H1 (cell line): ENCODE measurements around the gene SLC1A7. TPM values are rescaled to one million over a fixed set of nuclear protein-coding genes. Genes with fewer than 3 reads are reported as not detected.

Experiments
- CTCF ChIA-PET: fragments of 300-600 bp; sonication (Branson Sonifier 250); formaldehyde crosslinking; loops from one replicate; lab custom pipeline; 2021; ENCODE audit not compliant: partially characterized antibody; lab: Charles Lee
- POLR2A ChIA-PET: fragments of 300-600 bp; sonication (Branson Sonifier 250); formaldehyde crosslinking; loops from one replicate; lab custom pipeline; 2021; ENCODE audit warnings: inconsistent platforms; ENCODE audit not compliant: partially characterized antibody; lab: Charles Lee
- DNase-seq, 2 experiments: peaks; one replicate each; pipeline versions ENCODE4 v3.0.0 to v3.0.0-alpha.2; 2010 to 2022; ENCODE audit warnings: low spot score in 2 of 2, low read depth in 1 of 2, mixed read lengths in 1 of 2
- FAIRE-seq: peaks from 2 replicates; lab custom pipeline; 2011; peaks lifted over from hg19 to GRCh38; lab: Jason Lieb, UNC
- H2AFZ ChIP-seq: 2 replicates; pipeline ENCODE4 v1.8.1; 2012; ENCODE audit warnings: low read length, inconsistent platforms
- H2AK5ac ChIP-seq: 2 replicates; pipeline ENCODE4 v1.6.1; 2013; ENCODE audit warnings: low read depth, low read length
- H2BK120ac ChIP-seq: replicated peaks from 2 replicates; pipeline ENCODE3; 2013; ENCODE audit warnings: low read depth, low read length, inconsistent platforms
- H2BK12ac ChIP-seq: 2 replicates; pipeline ENCODE4 v1.6.1; 2013; ENCODE audit warnings: low read depth, low read length
- H2BK15ac ChIP-seq: 2 replicates; pipeline ENCODE4 v1.6.1; 2013; ENCODE audit warnings: low read length
- H2BK20ac ChIP-seq: 2 replicates; pipeline ENCODE4 v1.6.1; 2013; ENCODE audit warnings: low read length
- H2BK5ac ChIP-seq: 2 replicates; pipeline ENCODE4 v1.6.1; 2013; ENCODE audit warnings: low read depth, low read length
- H3K14ac ChIP-seq: 2 replicates; pipeline ENCODE4 v1.6.1; 2013; ENCODE audit warnings: inconsistent platforms; ENCODE audit not compliant: insufficient read length
- H3K18ac ChIP-seq: 2 replicates; pipeline ENCODE4 v1.6.1; 2013; ENCODE audit warnings: low read length; ENCODE audit errors: extremely low read depth
- H3K23ac ChIP-seq: 2 replicates; pipeline ENCODE4 v1.6.1; 2013; ENCODE audit warnings: inconsistent platforms; ENCODE audit not compliant: insufficient read length
- H3K23me2 ChIP-seq: 2 replicates; pipeline ENCODE4 v1.6.1; 2013; ENCODE audit warnings: low read depth, low read length
- H3K27ac ChIP-seq: 2 replicates; pipeline ENCODE4 v1.6.1; 2011; ENCODE audit warnings: low read depth, low read length, inconsistent platforms
- H3K27me3 ChIP-seq, 4 experiments: replicated peaks in 1 of 4; 1 replicate in 1 of 4; 2 replicates in 3 of 4; pipeline versions ENCODE4 v1.6.1 to v1.8.1; 2011 to 2013; ENCODE audit warnings: low read length in 3 of 4, mild to moderate bottlenecking in 3 of 4, inconsistent platforms in 2 of 4, mixed read lengths in 2 of 4, moderate library complexity in 1 of 4; ENCODE audit not compliant: control insufficient read depth in 3 of 4, insufficient read depth in 3 of 4; ENCODE audit errors: extremely low read depth in 1 of 4
- H3K36me3 ChIP-seq, 4 experiments: 2 replicates each; pipeline versions ENCODE4 v1.6.1 to v1.8.1; 2011 to 2013; ENCODE audit warnings: mild to moderate bottlenecking in 4 of 4, low read length in 3 of 4, moderate library complexity in 2 of 4, control low read depth in 1 of 4, inconsistent platforms in 1 of 4; ENCODE audit not compliant: insufficient read depth in 4 of 4, control insufficient read depth in 2 of 4
- H3K4ac ChIP-seq: replicated peaks from 2 replicates; pipeline ENCODE3; 2013; ENCODE audit warnings: low read length, low read depth, mixed read lengths, inconsistent platforms; ENCODE audit not compliant: insufficient read length
- H3K4me1 ChIP-seq, 4 experiments: replicated peaks in 1 of 4; 1 replicate in 1 of 4; 2 replicates in 3 of 4; pipeline versions ENCODE4 v1.6.1 to v1.8.1; 2011 to 2013; ENCODE audit warnings: low read length in 3 of 4, inconsistent platforms in 2 of 4, mixed read lengths in 1 of 4; ENCODE audit not compliant: insufficient read depth in 4 of 4, control insufficient read depth in 3 of 4
- H3K4me2 ChIP-seq, 2 experiments: 2 replicates each; pipeline versions ENCODE4 v1.6.1 to v1.8.1; 2011 to 2013; ENCODE audit warnings: low read depth in 2 of 2, low read length in 2 of 2, control low read depth in 1 of 2, inconsistent platforms in 1 of 2, mild to moderate bottlenecking in 1 of 2; ENCODE audit not compliant: insufficient read depth in 1 of 2
- H3K4me3 ChIP-seq, 4 experiments: fragments of 200-600, 300-600 bp in 1 of 4; sonication (generic), shearing (Covaris generic), sonication (Bioruptor Twin) in 1 of 4; 2 replicates each; pipeline versions ENCODE4 v1.5.1 to v1.8.1; 2011 to 2016; ENCODE audit warnings: low read length in 4 of 4, low read depth in 3 of 4, control low read depth in 2 of 4, inconsistent platforms in 2 of 4, mild to moderate bottlenecking in 2 of 4, mixed read lengths in 1 of 4, moderate library complexity in 1 of 4; ENCODE audit not compliant: insufficient read depth in 2 of 4; ENCODE audit errors: extremely low read depth in 1 of 4
- H3K56ac ChIP-seq: replicated peaks from 2 replicates; pipeline ENCODE3; 2013; ENCODE audit warnings: low read depth, mild to moderate bottlenecking, mixed read lengths, low read length, inconsistent platforms; ENCODE audit not compliant: insufficient read length
- H3K79me1 ChIP-seq: 2 replicates; pipeline ENCODE4 v1.6.1; 2013; ENCODE audit warnings: low read depth, low read length, control low read depth
- H3K79me2 ChIP-seq, 2 experiments: 2 replicates each; pipeline versions ENCODE4 v1.6.1 to v1.8.1; 2012 to 2013; ENCODE audit warnings: low read length in 2 of 2, mild to moderate bottlenecking in 2 of 2, inconsistent platforms in 1 of 2; ENCODE audit not compliant: insufficient read depth in 2 of 2, control insufficient read depth in 1 of 2
- H3K9ac ChIP-seq, 4 experiments: replicated peaks in 1 of 4; 1 replicate in 1 of 4; 2 replicates in 3 of 4; pipeline versions ENCODE4 v1.6.1 to v1.8.1; 2011 to 2013; ENCODE audit warnings: low read depth in 3 of 4, low read length in 3 of 4, control low read depth in 2 of 4, mild to moderate bottlenecking in 2 of 4, moderate library complexity in 2 of 4, inconsistent platforms in 1 of 4; ENCODE audit errors: extremely low read depth in 1 of 4
- H3K9me3 ChIP-seq, 2 experiments: 2 replicates each; pipeline versions ENCODE4 v1.6.1 to v1.8.1; 2012 to 2013; ENCODE audit warnings: mild to moderate bottlenecking in 2 of 2, moderate library complexity in 2 of 2, control low read depth in 1 of 2, inconsistent platforms in 1 of 2, low read depth in 1 of 2, low read length in 1 of 2, mixed read lengths in 1 of 2; ENCODE audit not compliant: insufficient read depth in 2 of 2
- H4K20me1 ChIP-seq, 2 experiments: replicated peaks in 1 of 2; 2 replicates each; pipeline versions ENCODE3 to v1.8.1; 2011 to 2013; ENCODE audit warnings: inconsistent platforms in 2 of 2, low read length in 2 of 2, mild to moderate bottlenecking in 1 of 2; ENCODE audit not compliant: insufficient read depth in 2 of 2, control insufficient read depth in 1 of 2
- H4K5ac ChIP-seq: 2 replicates; pipeline ENCODE4 v1.6.1; 2013; ENCODE audit warnings: low read length, low read depth, mixed read lengths, inconsistent platforms; ENCODE audit not compliant: insufficient read length
- H4K8ac ChIP-seq: 2 replicates; pipeline ENCODE4 v1.8.0; 2013; ENCODE audit warnings: mild to moderate bottlenecking, moderate library complexity, low read length, inconsistent platforms; ENCODE audit not compliant: insufficient read depth; ENCODE audit errors: extremely low read depth
- H4K91ac ChIP-seq: replicated peaks from 2 replicates; pipeline ENCODE3; 2013; ENCODE audit warnings: low read length, mixed read lengths, inconsistent platforms; ENCODE audit not compliant: insufficient read length
- BACH1 ChIP-seq: IDR thresholded peaks from 2 replicates; pipeline ENCODE4 v1.6.1; 2012; ENCODE audit warnings: low read length, improper control_type of control experiment
- CHD2 ChIP-seq: IDR thresholded peaks from 2 replicates; pipeline ENCODE4 v1.6.1; 2012; ENCODE audit warnings: low read length, improper control_type of control experiment
- EZH2 ChIP-seq: fragments of 200-600 bp; sonication (generic); IDR thresholded peaks from 2 replicates; pipeline ENCODE4 v1.7.1; 2012; ENCODE audit warnings: low read depth, mild to moderate bottlenecking, moderate library complexity, low read length, inconsistent platforms; ENCODE audit not compliant: severe bottlenecking
- JUND ChIP-seq: IDR thresholded peaks from 2 replicates; pipeline ENCODE4 v1.6.1; 2011; ENCODE audit warnings: mild to moderate bottlenecking, improper control_type of control experiment, low read length
- SRF ChIP-seq: IDR thresholded peaks from 2 replicates; pipeline ENCODE4 v1.6.1; 2011; ENCODE audit warnings: mild to moderate bottlenecking, low read depth, low read length, moderate library complexity
- WGBS, 2 experiments: shearing (Covaris generic) in 1 of 2; methylation state at CpG; one replicate each; pipeline versions ENCODE4 v1.1.6 to v1.1.7; 2013 to 2015; ENCODE audit warnings: low lambda C conversion rate in 2 of 2, mixed read lengths in 2 of 2, inconsistent platforms in 1 of 2, low coverage in 1 of 2, missing lambda C conversion rate in 1 of 2; ENCODE audit not compliant: insufficient replicate concordance in 2 of 2, insufficient coverage in 1 of 2, insufficient read length in 1 of 2; ENCODE audit errors: extremely low coverage in 1 of 2, missing lambda C conversion rate in 1 of 2; 5-methylcytosine and 5-hydroxymethylcytosine counted together
- polyA plus RNA-seq, 7 experiments: library from polyadenylated mRNA; depleted of rRNA in 3 of 7; stranded (reverse) in 5 of 7; unstranded in 2 of 7; fragments of >200 nt in 5 of 7; fragments of 200-250 nt in 2 of 7; gene quantifications; 1 replicate in 5 of 7; 2 replicates in 1 of 7; 4 replicates in 1 of 7; pipeline versions ENCODE4 v1.2.1 to v1.2.3, GENCODE V29; 2011 to 2013; ENCODE audit warnings: missing spikeins in 2 of 7, mixed read lengths in 2 of 7
- total RNA-seq: library from RNA; stranded (reverse); fragmentation: NEBNext Ultra II Directional; extraction: Animal tissue kit (Norgen Biotek cat#: 25700); gene quantifications from 2 replicates; pipeline ENCODE4 v1.2.1, GENCODE V29; 2021
- TF ChIP-seq, protein P1 (sequence below): IDR thresholded peaks from 2 replicates; pipeline ENCODE4 v1.6.1; 2012; ENCODE audit warnings: inconsistent platforms

Gene SLC1A7
- total and polyA plus RNA-seq, 2 of the 8 experiments (the other 6 are each of a cell fraction or from before 2014, with no cell fraction given) = not detected

DNA sequence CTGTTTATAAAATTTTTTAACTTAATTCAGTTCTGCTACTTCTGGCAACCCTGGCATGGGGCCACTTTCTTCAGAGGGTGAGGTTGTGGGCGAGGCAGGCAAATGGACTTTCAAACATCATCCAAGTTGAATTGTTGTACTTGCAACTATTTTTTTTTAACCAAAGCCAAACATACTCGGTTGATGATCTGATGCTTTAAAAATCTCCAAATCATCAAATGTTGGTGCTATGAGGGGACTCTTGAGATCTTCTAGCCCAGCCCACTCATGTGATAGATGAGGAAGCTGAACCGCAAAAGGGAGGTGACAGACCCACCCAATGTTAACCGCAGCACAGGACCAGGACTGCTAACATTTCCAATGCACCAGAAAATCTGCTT lies 6.7 kb downstream of the SLC1A7 start:
- H4K20me1 ChIP-seq = no peaks in the 10 kb centered on the region
- no peak overlapping the region for H3K9ac ChIP-seq
- H3K79me2 ChIP-seq = no peaks in the 10 kb centered on the region
- no peaks in the 10 kb centered on the region for H3K27me3 ChIP-seq
- no peak overlapping the region for H3K56ac ChIP-seq
- no peaks in the 10 kb centered on the region for H3K79me1 ChIP-seq
- no peak for TF ChIP-seq CHD2
- TF ChIP-seq JUND = no peak
- TF ChIP-seq SRF = no peak
- TF ChIP-seq EZH2 = no peak
- TF ChIP-seq, protein P1, sequence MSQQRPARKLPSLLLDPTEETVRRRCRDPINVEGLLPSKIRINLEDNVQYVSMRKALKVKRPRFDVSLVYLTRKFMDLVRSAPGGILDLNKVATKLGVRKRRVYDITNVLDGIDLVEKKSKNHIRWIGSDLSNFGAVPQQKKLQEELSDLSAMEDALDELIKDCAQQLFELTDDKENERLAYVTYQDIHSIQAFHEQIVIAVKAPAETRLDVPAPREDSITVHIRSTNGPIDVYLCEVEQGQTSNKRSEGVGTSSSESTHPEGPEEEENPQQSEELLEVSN = no peak
- TF ChIP-seq BACH1 = no peak
- no peak overlapping the region for H3K4me2 ChIP-seq
- H2BK5ac ChIP-seq = no peak overlapping the region
- H2BK20ac ChIP-seq = no peak overlapping the region
- WGBS, 2 experiments = 93% methylated on average over 4 of the region's 4 CpGs; no CpG with 5 or more reads in 1 of the 2 experiments
- no peak overlapping the region for H4K5ac ChIP-seq
- H2BK120ac ChIP-seq = no peak overlapping the region
- H3K23ac ChIP-seq = no peak overlapping the region
- no peak overlapping the region for H3K14ac ChIP-seq
- peaks cover 5 to 9% of the 10 kb centered on the region in 2 experiments; a peak in 3 of 4 replicates for H3K9me3 ChIP-seq
- H3K4me3 ChIP-seq = no peak overlapping the region
- H4K91ac ChIP-seq = no peak overlapping the region
- no peak overlapping the region for H3K27ac ChIP-seq
- H2AK5ac ChIP-seq = no peak overlapping the region
- ChIA-PET POLR2A (interaction anchor here (0.7 kb wide), 1 partner anchor 78 kb away, joined by 3 read pairs; no protein-coding TSS in a partner anchor), CTCF (no interaction called here)
- no peak overlapping the region for H2BK15ac ChIP-seq
- H2AFZ ChIP-seq = no peak overlapping the region
- no peak overlapping the region for H3K4ac ChIP-seq
- no peaks in the 10 kb centered on the region for H3K23me2 ChIP-seq
- H3K4me1 ChIP-seq = no peaks in the 10 kb centered on the region
- no peaks in the 10 kb centered on the region for H3K36me3 ChIP-seq
- FAIRE-seq = no peak
- H3K18ac ChIP-seq = no peak overlapping the region
- no peak for DNase-seq
- H4K8ac ChIP-seq = no peak overlapping the region
- H2BK12ac ChIP-seq = no peak overlapping the region
